Keratinocyte (primary cell): ENCODE data around the gene CD34. TPM values are rescaled to one million over a fixed set of nuclear protein-coding genes. Genes with fewer than 3 reads are reported as not detected.

Source experiments
- DNase-seq: peaks from one replicate; pipeline ENCODE4 v3.0.0-alpha.2; 2011; ENCODE audit warnings: low read depth, missing footprints, low spot score
- FAIRE-seq: peaks from 2 replicates; lab custom pipeline; 2011; peaks lifted over from hg19 to GRCh38; lab: Jason Lieb, UNC
- H2AFZ ChIP-seq: 2 replicates; pipeline ENCODE4 v1.6.0; 2012; ENCODE audit warnings: low read length, control low read depth, inconsistent platforms; ENCODE audit not compliant: control insufficient read depth
- H3K27ac ChIP-seq: 2 replicates; pipeline ENCODE4 v1.5.1; 2011; ENCODE audit warnings: low read length; ENCODE audit not compliant: control insufficient read depth, insufficient read depth
- H3K27me3 ChIP-seq: 3 replicates; pipeline ENCODE4 v1.6.0; 2011; ENCODE audit warnings: low read length; ENCODE audit not compliant: control insufficient read depth, insufficient read depth; ENCODE audit errors: extremely low read depth
- H3K36me3 ChIP-seq, 2 experiments: 2 replicates in 1 of 2; 3 replicates in 1 of 2; pipeline ENCODE4 v1.5.1; 2011; ENCODE audit warnings: low read length in 2 of 2, mild to moderate bottlenecking in 1 of 2; ENCODE audit not compliant: control insufficient read depth in 2 of 2, insufficient read depth in 2 of 2; ENCODE audit errors: extremely low read depth in 1 of 2
- H3K4me1 ChIP-seq: 3 replicates; pipeline ENCODE4 v1.5.1; 2011; ENCODE audit warnings: low read length; ENCODE audit not compliant: control insufficient read depth, insufficient read depth; ENCODE audit errors: extremely low read depth
- H3K4me2 ChIP-seq: 3 replicates; pipeline ENCODE4 v1.6.0; 2011; ENCODE audit warnings: low read depth, low read length; ENCODE audit not compliant: control insufficient read depth, insufficient read depth; ENCODE audit errors: extremely low read depth
- H3K4me3 ChIP-seq, 3 experiments: fragments of 200-600 bp in 1 of 3; sonication (generic) in 1 of 3; 2 replicates in 2 of 3; 3 replicates in 1 of 3; pipeline ENCODE4 v1.5.1; 2011 to 2016; ENCODE audit warnings: low read length in 3 of 3, mild to moderate bottlenecking in 3 of 3, control low read depth in 2 of 3, inconsistent platforms in 1 of 3, low read depth in 1 of 3, mixed read lengths in 1 of 3, mixed run types in 1 of 3, moderate library complexity in 1 of 3; ENCODE audit not compliant: control insufficient read depth in 2 of 3, insufficient read depth in 2 of 3; ENCODE audit errors: extremely low read depth in 1 of 3
- H3K79me2 ChIP-seq: 2 replicates; pipeline ENCODE4 v1.6.0; 2012; ENCODE audit warnings: low read length; ENCODE audit not compliant: control insufficient read depth, insufficient read depth
- H3K9ac ChIP-seq: 3 replicates; pipeline ENCODE4 v1.6.0; 2011; ENCODE audit warnings: low read length; ENCODE audit not compliant: control insufficient read depth, insufficient read depth; ENCODE audit errors: extremely low read depth
- H3K9me1 ChIP-seq: 3 replicates; pipeline ENCODE4 v1.6.0; 2011; ENCODE audit warnings: low read length; ENCODE audit not compliant: control insufficient read depth, insufficient read depth; ENCODE audit errors: extremely low read depth
- H3K9me3 ChIP-seq: 2 replicates; pipeline ENCODE4 v1.5.1; 2012; ENCODE audit warnings: low read depth, low read length; ENCODE audit not compliant: control insufficient read depth
- H4K20me1 ChIP-seq: 3 replicates; pipeline ENCODE4 v1.6.0; 2011; ENCODE audit warnings: low read length; ENCODE audit not compliant: control insufficient read depth, insufficient read depth; ENCODE audit errors: extremely low read depth
- CTCF ChIP-seq, 3 experiments: IDR thresholded peaks in 1 of 3; conservative IDR thresholded peaks in 1 of 3; optimal IDR thresholded peaks in 1 of 3; 2 replicates in 2 of 3; 3 replicates in 1 of 3; pipeline versions ENCODE3 to v1.5.1; 2011; ENCODE audit warnings: low read length in 3 of 3, mild to moderate bottlenecking in 3 of 3, moderate library complexity in 2 of 3, control low read depth in 1 of 3, inconsistent platforms in 1 of 3; ENCODE audit not compliant: insufficient read depth in 2 of 3; ENCODE audit errors: extremely low read depth in 1 of 3
- EZH2 ChIP-seq: IDR thresholded peaks from one replicate; pipeline ENCODE4 v1.6.1; 2012; ENCODE audit warnings: inconsistent platforms, mild to moderate bottlenecking, low read length, moderate library complexity
- dilution Hi-C: fragments of 300-500 bp; cut with MboI; formaldehyde crosslinking; loops from one replicate; pipeline ENCODE4 v1.7.0; 2020; ENCODE audit warnings: low sequenced_read_pairs; ENCODE audit not compliant: extremely low pct_ligation_motif_present
- polyA plus RNA-seq, 5 experiments: library from polyadenylated mRNA; depleted of rRNA in 3 of 5; stranded (reverse) in 3 of 5; stranded (forward) in 1 of 5; unstranded in 1 of 5; fragments of >200 nt; gene quantifications; 1 replicate in 1 of 5; 2 replicates in 3 of 5; 3 replicates in 1 of 5; pipeline versions ENCODE4 v1.2.1 to v1.2.3, GENCODE V29; 2011 to 2012; ENCODE audit warnings: missing spikeins in 2 of 5, low read depth in 1 of 5, low replicate concordance in 1 of 5

Gene CD34
- polyA plus RNA-seq, 1 donor (not counting 4 experiments of a cell fraction or from before 2014, with no cell fraction given) = 0.03 TPM

GRCh38 chr1:207891148-207891547 lies 19.8 kb downstream of the CD34 start:
- FAIRE-seq = no peak
- TF ChIP-seq EZH2 (no peak), CTCF (optimal IDR thresholded peaks at IDR 0.05 in 1 of 3, IDR thresholded peaks at IDR 0.05 in 1 of 3, conservative IDR thresholded peaks at IDR 0.05 in 1 of 3; ENCODE audit: extremely low read depth in 1 of 3, insufficient read depth in 2 of 3, low read length in 3 of 3) (no peak)
- H3K4me3 ChIP-seq = no peak overlapping the region
- H2AFZ ChIP-seq = no peak overlapping the region
- peaks cover 24% of the 10 kb centered on the region for H3K4me1 ChIP-seq
- H3K9me3 ChIP-seq = no peaks in the 10 kb centered on the region
- DNase-seq = no peak
- H3K36me3 ChIP-seq = no peaks in the 10 kb centered on the region
- H3K79me2 ChIP-seq = no peaks in the 10 kb centered on the region
- no peak overlapping the region for H3K27ac ChIP-seq
- no peaks in the 10 kb centered on the region for H3K9me1 ChIP-seq
- no peak overlapping the region for H3K4me2 ChIP-seq
- dilution Hi-C loops = no loop called here
- H4K20me1 ChIP-seq = no peaks in the 10 kb centered on the region
- H3K27me3 ChIP-seq = no peaks in the 10 kb centered on the region
- H3K9ac ChIP-seq = no peak overlapping the region

GRCh38 chr1:207890136-207890738 lies 20.7 kb downstream of the CD34 start:
- H3K27ac ChIP-seq = peak overlapping the region; percentile 45
- dilution Hi-C loops = no loop called here
- H3K9ac ChIP-seq = peak overlapping the region; percentile 29
- H3K4me1 ChIP-seq = peaks cover 26% of the 10 kb centered on the region
- no peaks in the 10 kb centered on the region for H3K9me1 ChIP-seq
- DNase-seq (no peak), FAIRE-seq (peak; percentile 84)
- H3K4me2 ChIP-seq = peak overlapping the region; percentile 53
- H2AFZ ChIP-seq = peak overlapping the region; percentile 57
- H3K79me2 ChIP-seq = no peaks in the 10 kb centered on the region
- no peaks in the 10 kb centered on the region for H3K36me3 ChIP-seq
- no peak overlapping the region for H3K4me3 ChIP-seq
- H3K27me3 ChIP-seq = no peaks in the 10 kb centered on the region
- TF ChIP-seq EZH2 (no peak), CTCF (optimal IDR thresholded peaks at IDR 0.05 in 1 of 3, IDR thresholded peaks at IDR 0.05 in 1 of 3, conservative IDR thresholded peaks at IDR 0.05 in 1 of 3; ENCODE audit: extremely low read depth in 1 of 3, insufficient read depth in 2 of 3, low read length in 3 of 3) (no peak)
- no peaks in the 10 kb centered on the region for H3K9me3 ChIP-seq
- H4K20me1 ChIP-seq = no peaks in the 10 kb centered on the region
